GM12865 (cell line): ENCODE results near the gene ALDH3B1.
A peak's percentile ranks its signal among the peaks of the same experiment; 100 is the strongest.

Source experiments
- DNase-seq: peaks from one replicate; pipeline ENCODE4 v3.0.0; 2010; ENCODE audit warnings: low read depth
- H3K4me3 ChIP-seq: 2 replicates; pipeline ENCODE4 v1.5.1; 2011; ENCODE audit warnings: mild to moderate bottlenecking, low read depth, low read length, control low read depth
- TF ChIP-seq, protein P1 (sequence below): IDR thresholded peaks from 2 replicates; pipeline ENCODE4 v1.5.1; 2011; ENCODE audit warnings: low read length, control low read depth, low read depth, inconsistent platforms; ENCODE audit not compliant: insufficient read depth; ENCODE audit errors: missing control alignments

The ALDH3B1 gene

DNA sequence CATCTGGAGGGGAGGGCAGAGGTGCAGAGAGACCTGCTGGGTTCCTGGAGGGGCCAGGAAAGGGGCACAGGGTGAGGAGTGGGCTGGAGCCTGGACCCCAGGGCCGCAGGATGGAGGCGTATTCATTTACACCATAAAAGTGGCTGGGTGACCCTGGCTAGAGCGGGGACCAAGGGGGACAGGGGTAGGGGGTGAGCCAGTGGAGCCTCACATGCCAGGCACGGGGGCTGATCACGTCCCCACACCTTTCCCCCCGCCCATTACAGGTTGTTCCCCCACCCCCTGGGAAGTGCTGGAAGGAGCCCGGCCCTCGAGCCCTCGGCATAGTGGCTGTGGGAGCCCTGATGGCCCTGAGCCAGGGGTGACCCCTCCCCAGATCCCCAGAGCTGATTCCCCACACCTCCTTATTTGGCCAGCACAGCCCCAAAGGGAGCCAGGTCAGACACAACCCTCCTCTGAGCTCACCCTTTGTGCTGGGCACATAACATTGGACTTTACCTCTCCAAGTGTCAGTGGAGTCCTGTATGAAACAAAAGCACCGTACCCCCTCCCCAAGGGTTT is 29.5 kb downstream of the ALDH3B1 start:
- DNase-seq = no peak
- H3K4me3 ChIP-seq = peak overlapping the region; percentile 93

DNA sequence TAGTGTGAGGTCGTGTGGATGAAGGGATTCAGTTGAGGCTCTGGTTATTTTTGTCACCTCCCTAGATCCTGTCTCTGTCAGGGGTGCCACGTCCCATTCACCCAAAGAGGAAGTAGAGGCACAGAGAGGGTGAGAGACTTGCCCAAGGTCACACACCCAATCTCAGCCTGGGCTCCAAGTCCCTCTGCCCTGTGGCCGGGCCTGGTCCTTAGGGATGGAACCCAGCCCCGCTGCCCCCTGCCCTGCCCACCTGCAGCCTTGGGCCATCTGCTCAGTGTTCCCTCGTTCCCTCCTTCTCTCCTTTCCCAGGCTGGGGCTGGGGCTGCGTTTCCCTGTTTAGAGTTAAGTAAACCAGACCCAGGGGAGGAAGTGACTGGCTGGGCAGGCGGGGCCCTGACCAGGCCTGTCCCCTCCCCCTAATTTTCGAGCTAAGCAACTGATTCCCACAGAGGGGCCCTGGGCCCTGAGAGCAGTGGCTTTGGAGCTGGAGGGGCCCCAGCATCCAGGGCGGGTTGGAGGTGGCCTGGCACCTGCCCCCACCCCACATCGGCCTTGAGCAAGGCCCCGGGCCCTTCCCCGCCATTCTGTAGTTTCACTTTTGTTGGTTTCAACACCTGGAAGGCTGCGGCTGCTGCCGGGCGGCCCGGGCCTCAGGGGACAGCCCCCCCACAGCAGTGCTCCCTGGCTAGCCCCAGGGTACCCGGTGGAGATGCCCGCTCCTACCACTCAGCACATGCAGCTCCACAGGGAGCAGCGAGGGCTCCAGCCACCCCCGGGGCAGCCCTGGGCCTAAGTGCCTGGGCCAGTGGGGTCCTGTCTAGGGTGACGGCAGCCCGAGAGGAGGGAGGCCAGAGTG is 30.2 kb downstream of the ALDH3B1 start:
- peak; percentile 79 for DNase-seq
- TF ChIP-seq, protein P1, sequence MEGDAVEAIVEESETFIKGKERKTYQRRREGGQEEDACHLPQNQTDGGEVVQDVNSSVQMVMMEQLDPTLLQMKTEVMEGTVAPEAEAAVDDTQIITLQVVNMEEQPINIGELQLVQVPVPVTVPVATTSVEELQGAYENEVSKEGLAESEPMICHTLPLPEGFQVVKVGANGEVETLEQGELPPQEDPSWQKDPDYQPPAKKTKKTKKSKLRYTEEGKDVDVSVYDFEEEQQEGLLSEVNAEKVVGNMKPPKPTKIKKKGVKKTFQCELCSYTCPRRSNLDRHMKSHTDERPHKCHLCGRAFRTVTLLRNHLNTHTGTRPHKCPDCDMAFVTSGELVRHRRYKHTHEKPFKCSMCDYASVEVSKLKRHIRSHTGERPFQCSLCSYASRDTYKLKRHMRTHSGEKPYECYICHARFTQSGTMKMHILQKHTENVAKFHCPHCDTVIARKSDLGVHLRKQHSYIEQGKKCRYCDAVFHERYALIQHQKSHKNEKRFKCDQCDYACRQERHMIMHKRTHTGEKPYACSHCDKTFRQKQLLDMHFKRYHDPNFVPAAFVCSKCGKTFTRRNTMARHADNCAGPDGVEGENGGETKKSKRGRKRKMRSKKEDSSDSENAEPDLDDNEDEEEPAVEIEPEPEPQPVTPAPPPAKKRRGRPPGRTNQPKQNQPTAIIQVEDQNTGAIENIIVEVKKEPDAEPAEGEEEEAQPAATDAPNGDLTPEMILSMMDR = no peak
- H3K4me3 ChIP-seq = peak overlapping the region; percentile 93

More for the DNA sequence above, 29.5 kb downstream of the ALDH3B1 start:
- TF ChIP-seq, protein P1 = no peak

DNA sequence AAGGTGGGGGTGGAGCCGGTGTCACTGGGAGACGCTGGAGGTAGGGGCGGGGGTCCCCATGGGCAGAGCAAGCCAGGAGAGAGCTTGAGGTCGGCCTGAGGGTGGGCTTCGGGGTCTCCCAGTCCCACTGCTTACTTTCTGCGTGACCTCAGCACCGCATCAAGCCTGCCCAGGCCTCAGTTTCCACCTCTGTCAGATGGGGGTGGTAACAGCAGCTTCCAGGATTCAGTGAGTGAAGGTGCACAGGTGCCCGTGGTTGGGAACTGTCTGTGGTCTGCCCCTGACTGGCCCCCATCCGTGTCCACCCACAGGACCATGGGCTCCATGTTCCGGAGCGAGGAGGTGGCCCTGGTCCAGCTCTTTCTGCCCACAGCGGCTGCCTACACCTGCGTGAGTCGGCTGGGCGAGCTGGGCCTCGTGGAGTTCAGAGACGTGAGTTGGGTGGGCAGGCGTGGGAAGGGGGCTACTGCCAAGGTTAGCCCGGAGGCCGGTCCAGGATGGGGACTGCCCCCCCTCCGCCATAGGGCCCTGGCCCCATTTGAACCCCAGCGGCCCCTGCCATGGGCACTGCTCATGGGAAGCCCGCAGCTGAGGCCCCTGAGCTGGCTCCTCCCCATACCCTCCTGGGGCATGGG is 30.9 kb downstream of the ALDH3B1 start:
- H3K4me3 ChIP-seq = peak overlapping the region; percentile 93
- DNase-seq = no peak
- TF ChIP-seq, protein P1 = no peak

DNA sequence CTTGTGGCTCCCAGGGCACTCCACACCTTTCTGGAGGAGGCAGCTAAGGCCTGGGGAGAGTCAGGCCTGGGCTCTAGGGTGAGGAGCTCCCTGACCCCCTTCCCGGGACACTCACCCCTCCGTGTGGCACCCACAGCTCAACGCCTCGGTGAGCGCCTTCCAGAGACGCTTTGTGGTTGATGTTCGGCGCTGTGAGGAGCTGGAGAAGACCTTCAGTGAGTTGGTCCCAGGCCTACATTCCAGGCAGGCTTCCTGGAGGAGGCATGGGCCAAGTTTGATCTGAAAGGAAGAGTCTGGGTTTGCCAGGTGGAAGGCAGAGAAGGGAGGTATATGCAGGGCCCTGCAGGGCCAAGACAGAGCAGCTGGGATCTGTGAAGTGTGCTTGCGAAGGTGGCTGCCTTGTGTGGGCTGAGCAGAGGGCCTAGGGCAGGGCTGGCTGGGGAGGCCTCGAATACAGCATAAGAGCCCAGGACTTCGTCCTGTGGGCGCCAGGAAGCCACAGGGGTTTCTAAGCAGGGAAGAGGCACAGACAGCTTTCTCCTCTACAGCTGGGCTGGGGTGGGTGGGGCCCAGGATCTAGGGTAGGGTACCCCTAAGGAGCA is 31.6 kb downstream of the ALDH3B1 start:
- no peak overlapping the region for H3K4me3 ChIP-seq
- no peak for DNase-seq
- TF ChIP-seq, protein P1 = no peak

DNA sequence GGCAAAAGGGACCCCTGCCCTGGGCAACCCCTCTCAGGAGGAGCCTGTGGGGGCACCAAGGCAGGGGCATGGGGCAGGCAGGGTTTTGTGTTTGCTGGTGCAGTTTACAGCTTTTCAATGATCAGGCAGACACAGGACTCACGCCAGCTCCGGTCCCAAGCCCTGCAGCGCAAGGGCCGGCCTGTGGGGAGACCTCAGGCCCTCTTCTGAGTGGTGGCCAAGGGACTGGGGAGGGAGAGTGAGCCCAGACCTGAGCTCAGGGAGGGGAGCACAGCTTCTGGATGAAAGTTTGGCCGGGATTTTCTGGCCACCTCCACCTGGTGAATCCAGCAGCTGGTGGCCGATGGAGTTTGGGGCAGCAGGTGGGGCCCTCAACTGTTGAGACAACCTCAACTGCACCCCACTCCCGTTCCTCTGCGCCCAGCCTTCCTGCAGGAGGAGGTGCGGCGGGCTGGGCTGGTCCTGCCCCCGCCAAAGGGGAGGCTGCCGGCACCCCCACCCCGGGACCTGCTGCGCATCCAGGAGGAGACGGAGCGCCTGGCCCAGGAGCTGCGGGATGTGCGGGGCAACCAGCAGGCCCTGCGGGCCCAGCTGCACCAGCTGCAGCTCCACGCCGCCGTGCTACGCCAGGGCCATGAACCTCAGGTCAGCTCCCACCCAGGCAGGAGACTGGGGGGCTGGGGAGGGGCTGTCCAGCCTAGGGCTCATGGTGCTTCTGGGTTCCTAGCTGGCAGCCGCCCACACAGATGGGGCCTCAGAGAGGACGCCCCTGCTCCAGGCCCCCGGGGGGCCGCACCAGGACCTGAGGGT is 32.3 kb downstream of the ALDH3B1 start:
- TF ChIP-seq, protein P1 = no peak
- H3K4me3 ChIP-seq = no peak overlapping the region
- no peak for DNase-seq

DNA sequence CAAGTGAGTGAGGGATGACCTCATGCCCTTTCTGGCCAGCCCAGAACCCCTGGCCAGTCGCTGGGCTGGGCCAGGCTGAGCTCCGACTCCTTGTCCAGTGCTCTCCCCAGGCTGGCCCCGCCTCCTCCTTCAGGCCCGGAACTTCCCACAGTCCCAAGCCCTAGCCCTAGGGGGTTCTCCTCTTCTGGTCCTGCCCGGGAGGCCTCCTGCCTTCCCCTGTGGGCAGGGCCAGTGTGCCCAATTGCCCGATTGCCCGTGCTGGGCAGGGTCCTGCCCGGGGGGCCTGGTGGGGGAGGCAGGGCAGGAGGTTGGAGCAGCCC is 32.9 kb downstream of the ALDH3B1 start:
- H3K4me3 ChIP-seq = no peak overlapping the region
- TF ChIP-seq, protein P1 = no peak
- DNase-seq = no peak
